ENCODE results near the gene PLP1. TPM values are rescaled to one million over a fixed set of nuclear protein-coding genes. Genes with fewer than 3 reads are reported as not detected.

The PLP1 gene
- total and polyA plus RNA-seq, 2 of the 8 experiments (the other 6 are each of a cell fraction or from before 2014, with no cell fraction given): 49.2 to 218 TPM

- no peak for TF ChIP-seq CHD7 (IDR thresholded peaks at IDR 0.05; ENCODE audit: insufficient replicate concordance, low read length)
- TF ChIP-seq POLR2AphosphoS5 (IDR thresholded peaks at IDR 0.05; ENCODE audit: low read depth, low read length): no peak
- TF ChIP-seq RNF2 (IDR thresholded peaks at IDR 0.05; ENCODE audit: borderline replicate concordance, low read depth, low read length, missing control alignments, poor library complexity, severe bottlenecking): no peak
- no peak for TF ChIP-seq ZNF274 (IDR thresholded peaks at IDR 0.05; ENCODE audit: borderline replicate concordance, extremely low read depth, low read length)
- no peak for TF ChIP-seq GABPA (IDR thresholded peaks at IDR 0.05; ENCODE audit: borderline replicate concordance, insufficient read depth, low read length)
- TF ChIP-seq CBX5 (IDR thresholded peaks at IDR 0.05; ENCODE audit: low read depth, low read length): no peak
- no peak for TF ChIP-seq RFX5 (IDR thresholded peaks at IDR 0.05; ENCODE audit: borderline replicate concordance, low read depth, low read length)
- no peak for TF ChIP-seq RAD21 (IDR thresholded peaks at IDR 0.05 in 1 of 2, conservative IDR thresholded peaks at IDR 0.05 in 1 of 2; ENCODE audit: low read depth in 2 of 2, low read length in 2 of 2)
- TF ChIP-seq NRF1 (IDR thresholded peaks at IDR 0.05; ENCODE audit: low read depth, low read length): no peak
- TF ChIP-seq BRCA1 (IDR thresholded peaks at IDR 0.05; ENCODE audit: low read depth, low read length): no peak
- TF ChIP-seq KDM1A (IDR thresholded peaks at IDR 0.05; ENCODE audit: borderline replicate concordance, low read length): no peak
Observed at GRCh38 chrX:103782640-103783039, 6.0 kb downstream of the PLP1 start (continued).
